COLO829 (cell line): ENCODE results near the gene POLR1H.
"Not testable (repeated sequence)": the region's sequence is repeated elsewhere in the genome, so short reads cannot be mapped to it uniquely, and the experiment has no call there.

Experiments
- DNase-seq: peaks from one replicate; pipeline ENCODE4 v3.0.0; 2012; ENCODE audit warnings: low spot score

POLR1H gene

GRCh38 chr6:30061092-30061857 lies at the start of gene POLR1H:
Gene POLR1H, plus strand, starts transcription at chr6:30061265. Its CDS starts 260 bp downstream, at chr6:30061525.
- DNase-seq = peak; percentile 98

DNA sequence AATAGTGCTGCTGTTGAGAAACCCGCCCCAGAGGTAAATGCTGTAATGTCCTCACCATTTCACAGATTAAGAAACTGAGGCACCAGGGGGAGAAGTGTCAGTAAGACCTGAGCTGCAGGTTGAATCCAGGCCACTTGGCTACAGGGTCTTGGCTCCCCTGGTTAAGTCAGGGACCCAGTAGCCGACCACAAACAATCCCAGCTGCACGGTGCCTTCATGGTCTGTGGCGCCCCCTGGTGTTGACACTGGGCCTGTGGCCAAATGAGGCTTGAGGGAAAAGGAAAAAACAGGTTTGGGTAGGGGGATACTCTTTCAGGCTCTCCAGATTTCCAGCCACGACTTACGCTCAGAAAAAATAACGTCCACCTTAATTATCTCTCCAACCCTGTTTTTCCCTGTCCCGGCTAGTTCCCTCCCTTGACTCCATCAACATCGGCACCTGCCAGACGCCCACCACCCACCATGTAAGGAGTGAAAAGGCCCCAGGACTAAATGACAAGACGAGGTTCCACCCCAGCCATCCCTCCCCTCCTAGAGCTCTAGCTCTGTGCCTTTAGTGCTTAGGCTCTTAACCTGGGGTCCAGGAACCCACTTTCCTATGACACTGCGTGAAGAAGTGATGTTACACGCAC lies 47.7 kb upstream of the POLR1H start:
- DNase-seq = no peak

DNA sequence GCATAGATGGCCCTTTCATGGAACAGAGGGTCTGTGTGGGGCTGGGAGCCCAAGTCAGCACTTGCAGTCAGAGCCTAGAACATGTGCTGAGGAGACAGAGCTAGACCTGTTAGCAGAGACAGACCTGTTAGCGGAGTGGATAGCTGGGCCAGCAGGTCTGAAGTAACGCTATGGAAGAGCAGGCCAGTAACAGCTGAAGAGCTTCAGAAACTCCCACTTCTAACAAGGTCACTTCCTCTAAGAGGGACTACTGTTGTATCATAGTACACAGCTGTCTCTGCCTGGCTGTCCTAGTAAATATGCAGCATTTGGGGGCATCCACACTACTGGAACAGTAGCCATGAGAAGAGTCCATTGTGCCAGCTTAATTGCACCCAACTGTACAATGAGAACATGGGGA lies 41.2 kb upstream of the POLR1H start:
- DNase-seq = no peak

- no peak for DNase-seq
Measured at GRCh38 chr6:30020626-30021025, 40.4 kb upstream of the POLR1H start.

DNA sequence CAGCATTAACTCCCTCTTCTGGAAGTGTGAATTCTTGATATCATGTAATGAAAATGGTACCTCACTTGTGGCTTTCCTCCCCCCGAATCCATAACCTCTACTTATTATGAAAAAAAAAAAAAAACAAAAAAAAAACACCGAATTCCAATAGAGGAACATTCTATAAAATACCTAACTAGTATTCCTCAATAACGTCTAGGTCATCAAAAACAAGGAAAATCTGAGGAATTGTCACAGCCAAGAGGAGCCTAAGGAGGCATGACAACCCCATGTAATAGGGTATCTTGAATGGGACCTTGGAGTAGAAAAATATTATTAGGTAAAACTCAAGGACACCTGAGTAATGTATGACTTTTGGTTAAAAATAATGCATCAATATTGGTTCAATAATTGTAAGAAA lies 38.9 kb upstream of the POLR1H start:
- no peak for DNase-seq

DNA sequence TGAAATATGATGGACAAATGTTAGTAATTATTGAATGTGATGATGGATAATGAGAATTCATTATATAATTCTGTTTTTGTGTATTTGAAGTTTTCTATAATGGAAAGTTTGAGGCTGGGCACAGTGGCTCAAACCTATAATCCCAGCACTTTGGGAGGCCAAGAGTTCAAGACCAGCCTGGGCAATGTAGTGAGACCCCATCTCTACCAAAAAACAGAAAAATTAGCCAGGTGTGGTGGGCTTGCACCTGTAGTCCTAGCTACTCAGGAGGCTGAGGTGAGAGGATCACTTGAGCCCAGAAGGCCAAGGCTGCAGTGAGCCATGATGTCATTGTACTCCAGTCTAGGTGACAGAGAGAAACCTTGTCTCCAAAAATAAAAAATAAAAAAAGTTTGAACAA lies 38.4 kb upstream of the POLR1H start:
- DNase-seq = not testable (repeated sequence)

DNA sequence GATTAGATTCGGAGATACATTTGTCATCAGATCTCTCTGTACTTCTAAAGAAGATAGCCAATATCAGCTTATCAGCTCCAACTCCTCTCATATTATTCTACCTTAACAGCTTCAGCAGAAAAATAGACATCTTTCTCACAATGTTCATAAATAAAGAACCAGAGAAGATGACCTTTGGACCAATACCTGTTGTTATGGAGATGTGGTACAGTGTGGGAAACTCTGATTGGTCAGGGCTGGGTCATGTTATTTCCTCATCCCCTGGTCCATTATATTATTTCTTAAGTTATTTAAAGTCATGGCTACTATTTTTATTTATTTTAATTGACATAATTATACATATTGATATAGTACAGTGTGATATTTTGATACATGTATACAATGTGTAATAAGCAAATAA lies 35.9 kb upstream of the POLR1H start:
- DNase-seq = no peak

DNA sequence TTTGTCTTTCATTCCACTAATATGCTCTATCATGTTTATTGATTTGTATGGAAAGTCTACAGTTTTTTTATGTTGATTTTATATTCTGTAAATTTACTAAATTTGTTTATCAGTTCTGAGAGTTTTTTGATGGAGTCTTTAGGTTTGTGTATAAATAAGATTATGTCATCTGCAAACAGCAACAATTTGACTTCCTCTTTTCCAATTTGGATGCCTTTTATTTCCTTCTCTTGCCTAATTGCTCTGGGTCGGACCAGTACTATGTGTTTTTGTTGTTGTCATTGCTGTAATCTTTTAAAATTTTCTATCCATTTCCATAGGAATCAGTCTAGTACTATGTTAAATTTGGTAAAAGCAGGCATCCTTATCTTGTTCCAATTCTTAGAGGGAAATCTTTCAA lies 31.5 kb upstream of the POLR1H start:
- DNase-seq = no peak

DNA sequence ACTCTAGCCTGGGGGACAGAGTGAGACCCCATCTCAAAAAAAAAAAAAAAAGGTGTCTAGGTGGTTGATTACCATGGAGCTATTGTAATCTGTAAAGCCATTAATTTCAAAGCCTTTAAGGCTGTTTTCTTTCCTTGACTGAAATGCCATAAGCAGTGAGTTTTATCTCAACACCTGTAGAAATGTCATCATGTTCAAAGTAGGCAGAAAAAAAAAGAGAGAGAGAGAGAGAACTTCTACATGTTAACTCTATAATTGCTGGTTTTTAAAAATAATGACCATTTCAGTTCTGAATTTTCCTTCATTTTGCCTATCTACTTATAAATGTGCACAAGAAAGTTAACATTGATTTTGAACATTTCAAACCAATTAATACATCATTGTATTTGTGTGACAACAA lies 29.7 kb upstream of the POLR1H start:
- DNase-seq = no peak

DNA sequence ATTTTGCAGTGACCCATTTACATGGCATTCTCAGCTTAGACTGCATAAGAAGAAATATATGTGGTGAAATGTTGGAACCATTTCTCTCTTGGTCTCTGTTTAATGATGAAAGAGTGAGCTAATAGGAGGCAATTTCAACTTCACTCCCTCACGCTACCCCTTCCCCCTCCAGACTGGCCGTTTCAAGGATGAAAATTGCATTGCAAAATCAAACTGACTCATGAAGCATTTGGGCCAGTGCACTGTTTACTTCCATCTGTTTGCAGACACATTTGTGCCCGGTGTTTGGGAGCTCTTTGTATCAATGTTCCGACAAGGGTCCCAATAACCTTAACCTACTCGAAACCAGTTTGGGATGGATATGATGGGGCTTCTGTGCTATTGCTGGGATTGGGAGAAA lies 27.6 kb upstream of the POLR1H start:
- not testable (repeated sequence) for DNase-seq

GRCh38 chr6:30035784-30036183 lies 25.3 kb upstream of the POLR1H start:
- no peak for DNase-seq

GRCh38 chr6:30037182-30037788 lies 23.8 kb upstream of the POLR1H start:
- no peak for DNase-seq

GRCh38 chr6:30041221-30041620 lies 19.8 kb upstream of the POLR1H start:
- no peak for DNase-seq

- no peak for DNase-seq
Measured at GRCh38 chr6:30041821-30042220, 19.2 kb upstream of the POLR1H start.

DNA sequence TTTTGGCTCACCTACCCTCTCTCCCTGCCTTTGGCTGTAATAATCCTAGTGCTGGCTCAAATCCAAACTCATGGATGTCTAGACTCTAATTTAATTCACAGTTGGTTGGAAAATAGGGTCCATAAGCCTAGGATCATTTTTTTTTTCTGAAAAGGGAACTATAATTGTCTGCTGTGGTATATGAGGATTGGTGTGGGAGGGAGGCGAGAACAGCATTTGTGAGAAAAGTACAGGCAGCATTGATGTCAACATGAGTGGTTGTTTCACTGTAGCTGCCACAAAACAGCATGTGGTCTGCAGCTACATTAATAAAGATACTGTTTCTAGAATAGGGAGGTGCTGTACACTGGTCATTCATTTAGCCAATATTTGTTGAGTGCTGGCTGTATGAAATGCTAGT lies 18.6 kb upstream of the POLR1H start:
- DNase-seq = no peak

- DNase-seq = no peak
Measured at GRCh38 chr6:30042914-30043313, 18.2 kb upstream of the POLR1H start.

DNA sequence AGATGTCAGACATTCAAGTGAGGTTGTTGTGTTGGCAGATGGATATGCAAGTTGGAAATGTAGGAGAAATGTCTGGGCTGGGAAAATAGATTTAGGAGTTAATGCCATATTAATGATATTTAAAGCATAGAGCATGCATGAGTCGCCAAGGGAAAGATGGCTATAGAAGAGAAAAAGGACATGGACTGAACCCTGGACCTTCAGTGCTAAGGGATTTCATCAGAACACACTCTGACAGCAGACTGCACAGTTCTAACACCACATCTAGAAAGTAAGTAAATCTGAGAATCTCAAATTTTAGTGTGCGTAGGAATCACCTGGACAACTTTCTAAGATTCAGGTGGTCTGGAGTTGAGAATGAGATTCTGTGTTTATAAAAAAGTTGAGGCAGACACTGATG lies 17.3 kb upstream of the POLR1H start:
- no peak for DNase-seq

- no peak for DNase-seq
Measured at GRCh38 chr6:30044630-30045029, 16.4 kb upstream of the POLR1H start.

DNA sequence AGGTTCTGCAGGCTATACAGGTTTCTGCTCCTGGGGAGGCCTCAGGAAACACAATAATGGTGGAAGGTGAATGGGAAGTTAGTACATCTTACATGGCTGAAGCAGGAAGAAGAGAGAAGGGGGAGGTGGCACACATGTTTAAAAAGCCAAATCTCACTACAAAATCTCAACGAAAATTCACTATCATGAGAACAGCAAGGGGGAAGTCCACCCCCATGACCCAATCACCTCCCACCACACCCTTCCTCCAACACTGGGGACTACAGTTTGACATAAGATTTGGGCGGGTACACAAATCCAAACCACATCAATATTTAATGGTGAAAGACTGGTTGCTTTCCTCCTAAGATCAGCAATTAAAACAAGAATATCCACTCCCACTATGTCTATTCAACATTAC lies 13.8 kb upstream of the POLR1H start:
- DNase-seq = no peak

DNA sequence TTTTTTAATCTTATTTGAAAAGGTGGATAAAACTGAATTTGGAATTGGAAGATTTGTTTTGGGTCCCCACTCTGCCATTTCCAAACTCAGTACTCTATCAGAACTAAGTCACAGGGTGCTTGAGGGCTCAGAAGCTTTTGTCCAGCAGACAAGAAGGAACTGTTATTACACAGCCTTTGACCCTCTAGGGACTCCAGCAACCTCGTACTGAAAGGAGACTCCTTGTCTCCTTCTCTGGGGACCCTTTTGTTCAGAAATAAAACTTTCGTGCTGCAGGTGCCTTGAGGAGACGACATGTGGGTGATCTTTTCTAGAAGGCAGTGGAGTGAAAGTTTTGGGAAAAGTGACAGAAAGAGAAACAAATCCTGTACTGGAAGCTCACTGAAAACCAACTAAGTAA lies 7.4 kb upstream of the POLR1H start:
- DNase-seq = no peak

DNA sequence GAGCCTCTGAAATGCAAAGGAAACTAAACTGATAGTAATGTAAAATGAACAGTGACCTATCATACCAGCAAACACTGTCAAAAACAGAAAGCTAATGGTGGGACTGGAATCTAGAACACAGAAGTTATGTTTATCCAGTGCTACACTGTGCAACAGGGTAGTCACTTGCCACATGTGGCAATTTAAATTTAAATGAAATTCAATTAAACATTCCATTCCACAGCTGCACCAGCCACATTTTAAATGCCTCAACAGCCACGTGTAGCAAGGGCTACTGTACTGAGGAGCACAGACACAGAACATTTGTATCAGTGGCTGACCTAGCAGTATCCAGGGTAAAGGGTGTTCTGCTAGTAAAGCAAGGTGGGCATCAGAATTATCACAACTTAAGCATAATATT lies 5.6 kb upstream of the POLR1H start:
- DNase-seq = no peak

GRCh38 chr6:30060606-30061091 lies 416 bp upstream of the POLR1H start:
- DNase-seq = peak; percentile 40

DNA sequence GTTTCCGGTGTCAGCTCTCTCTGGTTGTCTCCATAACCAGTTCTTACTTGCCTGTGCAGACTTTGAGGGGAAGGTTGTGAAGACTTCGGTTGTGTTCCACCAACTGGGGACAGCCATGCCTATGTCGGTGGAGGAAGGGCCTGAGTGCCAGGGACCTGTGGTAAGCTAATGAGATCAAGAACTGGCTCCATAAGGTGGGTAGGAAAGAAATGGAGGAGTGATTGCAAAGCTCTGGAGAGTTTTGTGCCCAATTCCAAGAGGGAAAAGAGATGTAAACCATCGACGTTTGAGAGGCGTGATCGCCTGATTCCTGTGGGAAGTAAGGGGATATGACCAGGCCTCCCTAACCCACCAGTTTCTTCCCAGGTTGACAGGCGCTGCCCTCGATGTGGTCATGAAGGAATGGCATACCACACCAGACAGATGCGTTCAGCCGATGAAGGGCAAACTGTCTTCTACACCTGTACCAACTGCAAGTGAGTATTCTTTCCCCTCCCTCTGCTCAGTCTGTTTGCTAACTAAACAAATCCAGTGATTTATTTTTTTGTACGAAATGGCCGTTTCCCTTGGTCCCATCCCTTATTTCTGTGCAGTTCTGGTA lies 893 bp downstream of the POLR1H start:
- no peak for DNase-seq
